ENCODE measurements around the gene MST1.
A peak's percentile ranks its signal among the peaks of the same experiment; 100 is the strongest.
"Not testable (repeated sequence)": the region's sequence is repeated elsewhere in the genome, so short reads cannot be mapped to it uniquely, and the experiment has no call there.

MST1 gene

GRCh38 chr3:49700453-49701128 lies 11.3 kb upstream of the MST1 start:
- no peak for DNase-seq

GRCh38 chr3:49700014-49700413 lies 10.7 kb upstream of the MST1 start:
- no peak for DNase-seq

- no peak for DNase-seq
Observed at GRCh38 chr3:49699281-49699979, 10.2 kb upstream of the MST1 start.

GRCh38 chr3:49695350-49696015 lies 6.2 kb upstream of the MST1 start:
- not testable (repeated sequence) for DNase-seq

- not testable (repeated sequence) for DNase-seq
Observed at GRCh38 chr3:49694409-49695070, 5.3 kb upstream of the MST1 start.

GRCh38 chr3:49691481-49691880 lies 2.2 kb upstream of the MST1 start:
- not testable (repeated sequence) for DNase-seq

- not testable (repeated sequence) for DNase-seq
Observed at GRCh38 chr3:49690856-49691255, 1.6 kb upstream of the MST1 start.

GRCh38 chr3:49689908-49690624 lies 792 bp upstream of the MST1 start:
- DNase-seq = not testable (repeated sequence)

- not testable (repeated sequence) for DNase-seq
Observed at GRCh38 chr3:49688338-49689045, 782 bp downstream of the MST1 start.

- not testable (repeated sequence) for DNase-seq
Observed at GRCh38 chr3:49687424-49687795, 1.9 kb downstream of the MST1 start.

GRCh38 chr3:49686769-49687423 lies 2.4 kb downstream of the MST1 start:
- peak; percentile 23 to 57 for DNase-seq

GRCh38 chr3:49686346-49686745 lies 2.9 kb downstream of the MST1 start:
- peak; percentile 14 to 45 for DNase-seq

GRCh38 chr3:49685846-49686245 lies 3.4 kb downstream of the MST1 start:
- not testable (repeated sequence) for DNase-seq

GRCh38 chr3:49685103-49685502 lies 4.2 kb downstream of the MST1 start:
- not testable (repeated sequence) for DNase-seq

GRCh38 chr3:49684453-49684852 lies 4.8 kb downstream of the MST1 start:
- not testable (repeated sequence) for DNase-seq

GRCh38 chr3:49683162-49683561 lies 6.1 kb downstream of the MST1 start:
- DNase-seq = no peak

- DNase-seq = no peak
Observed at GRCh38 chr3:49681543-49681942, 7.7 kb downstream of the MST1 start.

- DNase-seq = no peak
Observed at GRCh38 chr3:49681232-49681522, 8.1 kb downstream of the MST1 start.

GRCh38 chr3:49680493-49681231 lies 8.6 kb downstream of the MST1 start:
- no peak for DNase-seq

- no peak for DNase-seq
Observed at GRCh38 chr3:49675912-49676311, 13.4 kb downstream of the MST1 start.

- DNase-seq = no peak
Observed at GRCh38 chr3:49674497-49674983, 14.7 kb downstream of the MST1 start.

All from CD4-positive, alpha-beta T cell treated with Interferon alpha-2 for 1 hour (primary cell).